ENCODE measurements around the gene TOMM7.

Gene TOMM7

GRCh38 chr7:22822486-22823141, at the start of gene TOMM7:
TOMM7 (minus strand) TSS chr7:22822849; CDS start chr7:22822779, 70 bp downstream.
- Histone ChIP-seq H3K27ac (ENCODE audit: low read depth in 2 of 2, low read length in 2 of 2) (peak within 1 kb of the TSS; percentile 35 to 77), H3K36me3 (ENCODE audit: control insufficient read depth in 2 of 2, insufficient read depth in 2 of 2, low read length in 2 of 2) (no peaks in the 10 kb centered on the region), H3K9me3 (ENCODE audit: control insufficient read depth in 2 of 2, low read length in 2 of 2) (no peaks in the 10 kb centered on the region), H3K4me3 (ENCODE audit: low read length in 2 of 2) (peak within 1 kb of the TSS; percentile 93 to 99), H3K9ac (ENCODE audit: low read depth in 1 of 2, low read length in 2 of 2) (peak within 1 kb of the TSS; percentile 82 to 97), H3K4me1 (ENCODE audit: control insufficient read depth in 2 of 2, insufficient read depth in 2 of 2, low read length in 2 of 2) (peaks cover 3 to 5% of the 10 kb centered on the region in 2 donors), H3K27me3 (ENCODE audit: control insufficient read depth in 2 of 2, insufficient read depth in 2 of 2, low read length in 2 of 2) (peaks cover 5 to 7% of the 10 kb centered on the region in 2 donors)

GRCh38 chr7:22872096-22872807, 49.6 kb upstream of the TOMM7 start:
- H3K36me3 ChIP-seq (ENCODE audit: control insufficient read depth in 2 of 2, insufficient read depth in 2 of 2, low read length in 2 of 2) = no peaks in the 10 kb centered on the region
- no peaks in the 10 kb centered on the region for H3K27me3 ChIP-seq (ENCODE audit: control insufficient read depth in 2 of 2, insufficient read depth in 2 of 2, low read length in 2 of 2)
- no peaks in the 10 kb centered on the region for H3K9me3 ChIP-seq (ENCODE audit: control insufficient read depth in 2 of 2, low read length in 2 of 2)
- H3K27ac ChIP-seq (ENCODE audit: low read depth in 2 of 2, low read length in 2 of 2) = no peak overlapping the region
- H3K9ac ChIP-seq (ENCODE audit: low read depth in 1 of 2, low read length in 2 of 2) = no peak overlapping the region
- H3K4me1 ChIP-seq (ENCODE audit: control insufficient read depth in 2 of 2, insufficient read depth in 2 of 2, low read length in 2 of 2) = no peaks in the 10 kb centered on the region
- no peak overlapping the region for H3K4me3 ChIP-seq (ENCODE audit: low read length in 2 of 2)

- Histone ChIP-seq H3K27ac (ENCODE audit: low read depth in 2 of 2, low read length in 2 of 2) (no peak overlapping the region), H3K27me3 (ENCODE audit: control insufficient read depth in 2 of 2, insufficient read depth in 2 of 2, low read length in 2 of 2) (no peaks in the 10 kb centered on the region), H3K4me3 (ENCODE audit: low read length in 2 of 2) (no peak overlapping the region), H3K4me1 (ENCODE audit: control insufficient read depth in 2 of 2, insufficient read depth in 2 of 2, low read length in 2 of 2) (no peaks in the 10 kb centered on the region), H3K9ac (ENCODE audit: low read depth in 1 of 2, low read length in 2 of 2) (no peak overlapping the region), H3K36me3 (ENCODE audit: control insufficient read depth in 2 of 2, insufficient read depth in 2 of 2, low read length in 2 of 2) (no peaks in the 10 kb centered on the region), H3K9me3 (ENCODE audit: control insufficient read depth in 2 of 2, low read length in 2 of 2) (no peaks in the 10 kb centered on the region)
Observed at GRCh38 chr7:22871661-22872060, 49.0 kb upstream of the TOMM7 start.

- no peaks in the 10 kb centered on the region for H3K9me3 ChIP-seq (ENCODE audit: control insufficient read depth in 2 of 2, low read length in 2 of 2)
- H3K4me3 ChIP-seq (ENCODE audit: low read length in 2 of 2) = no peak overlapping the region
- no peak overlapping the region for H3K9ac ChIP-seq (ENCODE audit: low read depth in 1 of 2, low read length in 2 of 2)
- H3K4me1 ChIP-seq (ENCODE audit: control insufficient read depth in 2 of 2, insufficient read depth in 2 of 2, low read length in 2 of 2) = no peaks in the 10 kb centered on the region
- H3K27ac ChIP-seq (ENCODE audit: low read depth in 2 of 2, low read length in 2 of 2) = no peak overlapping the region
- no peaks in the 10 kb centered on the region for H3K36me3 ChIP-seq (ENCODE audit: control insufficient read depth in 2 of 2, insufficient read depth in 2 of 2, low read length in 2 of 2)
- no peaks in the 10 kb centered on the region for H3K27me3 ChIP-seq (ENCODE audit: control insufficient read depth in 2 of 2, insufficient read depth in 2 of 2, low read length in 2 of 2)
Observed at GRCh38 chr7:22868509-22868908, 45.9 kb upstream of the TOMM7 start.

GRCh38 chr7:22867589-22867988, 44.9 kb upstream of the TOMM7 start:
- Histone ChIP-seq H3K27ac (ENCODE audit: low read depth in 2 of 2, low read length in 2 of 2) (peak overlapping the region; percentile 16 to 31), H3K9me3 (ENCODE audit: control insufficient read depth in 2 of 2, low read length in 2 of 2) (no peaks in the 10 kb centered on the region), H3K4me1 (ENCODE audit: control insufficient read depth in 2 of 2, insufficient read depth in 2 of 2, low read length in 2 of 2) (no peaks in the 10 kb centered on the region), H3K4me3 (ENCODE audit: low read length in 2 of 2) (no peak overlapping the region), H3K36me3 (ENCODE audit: control insufficient read depth in 2 of 2, insufficient read depth in 2 of 2, low read length in 2 of 2) (no peaks in the 10 kb centered on the region), H3K27me3 (ENCODE audit: control insufficient read depth in 2 of 2, insufficient read depth in 2 of 2, low read length in 2 of 2) (no peaks in the 10 kb centered on the region), H3K9ac (ENCODE audit: low read depth in 1 of 2, low read length in 2 of 2) (no peak overlapping the region)

GRCh38 chr7:22867003-22867402, 44.4 kb upstream of the TOMM7 start:
- Histone ChIP-seq H3K27me3 (ENCODE audit: control insufficient read depth in 2 of 2, insufficient read depth in 2 of 2, low read length in 2 of 2) (no peaks in the 10 kb centered on the region), H3K27ac (ENCODE audit: low read depth in 2 of 2, low read length in 2 of 2) (peak overlapping the region; percentile 16 to 31), H3K4me1 (ENCODE audit: control insufficient read depth in 2 of 2, insufficient read depth in 2 of 2, low read length in 2 of 2) (no peaks in the 10 kb centered on the region), H3K9me3 (ENCODE audit: control insufficient read depth in 2 of 2, low read length in 2 of 2) (no peaks in the 10 kb centered on the region), H3K36me3 (ENCODE audit: control insufficient read depth in 2 of 2, insufficient read depth in 2 of 2, low read length in 2 of 2) (no peaks in the 10 kb centered on the region), H3K9ac (ENCODE audit: low read depth in 1 of 2, low read length in 2 of 2) (no peak overlapping the region), H3K4me3 (ENCODE audit: low read length in 2 of 2) (no peak overlapping the region)

- no peaks in the 10 kb centered on the region for H3K27me3 ChIP-seq (ENCODE audit: control insufficient read depth in 2 of 2, insufficient read depth in 2 of 2, low read length in 2 of 2)
- H3K4me3 ChIP-seq (ENCODE audit: low read length in 2 of 2) = no peak overlapping the region
- no peaks in the 10 kb centered on the region for H3K4me1 ChIP-seq (ENCODE audit: control insufficient read depth in 2 of 2, insufficient read depth in 2 of 2, low read length in 2 of 2)
- no peaks in the 10 kb centered on the region for H3K9me3 ChIP-seq (ENCODE audit: control insufficient read depth in 2 of 2, low read length in 2 of 2)
- no peaks in the 10 kb centered on the region for H3K36me3 ChIP-seq (ENCODE audit: control insufficient read depth in 2 of 2, insufficient read depth in 2 of 2, low read length in 2 of 2)
- H3K9ac ChIP-seq (ENCODE audit: low read depth in 1 of 2, low read length in 2 of 2) = no peak overlapping the region
- peak overlapping the region in 1 of 2 donors; percentile 50 for H3K27ac ChIP-seq (ENCODE audit: low read depth in 2 of 2, low read length in 2 of 2)
Observed at GRCh38 chr7:22865602-22865960, 42.9 kb upstream of the TOMM7 start.

GRCh38 chr7:22864855-22865601, 42.4 kb upstream of the TOMM7 start:
- Histone ChIP-seq H3K4me3 (ENCODE audit: low read length in 2 of 2) (no peak overlapping the region), H3K9ac (ENCODE audit: low read depth in 1 of 2, low read length in 2 of 2) (no peak overlapping the region), H3K9me3 (ENCODE audit: control insufficient read depth in 2 of 2, low read length in 2 of 2) (no peaks in the 10 kb centered on the region), H3K27ac (ENCODE audit: low read depth in 2 of 2, low read length in 2 of 2) (peak overlapping the region; percentile 39 to 50), H3K4me1 (ENCODE audit: control insufficient read depth in 2 of 2, insufficient read depth in 2 of 2, low read length in 2 of 2) (no peaks in the 10 kb centered on the region), H3K27me3 (ENCODE audit: control insufficient read depth in 2 of 2, insufficient read depth in 2 of 2, low read length in 2 of 2) (no peaks in the 10 kb centered on the region), H3K36me3 (ENCODE audit: control insufficient read depth in 2 of 2, insufficient read depth in 2 of 2, low read length in 2 of 2) (no peaks in the 10 kb centered on the region)

- Histone ChIP-seq H3K27ac (ENCODE audit: low read depth in 2 of 2, low read length in 2 of 2) (no peak overlapping the region), H3K4me3 (ENCODE audit: low read length in 2 of 2) (no peak overlapping the region), H3K9ac (ENCODE audit: low read depth in 1 of 2, low read length in 2 of 2) (no peak overlapping the region), H3K27me3 (ENCODE audit: control insufficient read depth in 2 of 2, insufficient read depth in 2 of 2, low read length in 2 of 2) (no peaks in the 10 kb centered on the region), H3K36me3 (ENCODE audit: control insufficient read depth in 2 of 2, insufficient read depth in 2 of 2, low read length in 2 of 2) (no peaks in the 10 kb centered on the region), H3K9me3 (ENCODE audit: control insufficient read depth in 2 of 2, low read length in 2 of 2) (no peaks in the 10 kb centered on the region), H3K4me1 (ENCODE audit: control insufficient read depth in 2 of 2, insufficient read depth in 2 of 2, low read length in 2 of 2) (no peaks in the 10 kb centered on the region)
Observed at GRCh38 chr7:22864301-22864700, 41.7 kb upstream of the TOMM7 start.

Measured in mucosa of rectum (tissue), 2 donors.